ENCODE results near the gene DYNC1LI1. TPM values are rescaled to one million over a fixed set of nuclear protein-coding genes. Genes with fewer than 3 reads are reported as not detected.

DYNC1LI1 gene
- total and polyA plus RNA-seq, 9 of the 15 experiments (the other 6 are each of a cell fraction or from before 2014, with no cell fraction given), result 21.0 to 85.4 (median 61.3) TPM

- DNase-seq (ENCODE audit: extremely low read depth in 1 of 4, low spot score in 3 of 4) (peak in 2 of 4 experiments; percentile 53 to 70), ATAC-seq (peak; percentile 55), FAIRE-seq (peak; percentile 19)
- peaks cover 29 to 30% of the 10 kb centered on the region in 2 experiments for H3K27me3 ChIP-seq (ENCODE audit: control insufficient read depth in 2 of 2, insufficient read depth in 2 of 2, low read length in 2 of 2)
- H3K9ac ChIP-seq (ENCODE audit: insufficient read depth in 1 of 2, low read depth in 2 of 2, low read length in 2 of 2), result no peak overlapping the region
- no peaks in the 10 kb centered on the region for H4K20me1 ChIP-seq (replicated peaks; ENCODE audit: control insufficient read depth, insufficient read depth, low read length)
- no peaks in the 10 kb centered on the region for H3K79me2 ChIP-seq (ENCODE audit: control insufficient read depth, insufficient read depth, low read length)
- H3K4me2 ChIP-seq (ENCODE audit: insufficient read depth, low read length), result peak overlapping the region; percentile 17; the same call in 1 of the 2 replicates
- ChIA-PET POLR2A (interaction anchor here (0.6 to 1.0 kb wide), 4 partner anchors 12 to 40 kb away, joined by 3 read pairs; no protein-coding TSS in a partner anchor), CTCF (ENCODE audit: low intra/inter-chr PET ratio) (no interaction called here)
- H3K4me1 ChIP-seq (replicated peaks in 1 of 2; ENCODE audit: control insufficient read depth in 2 of 2, insufficient read depth in 2 of 2, low read length in 2 of 2), result peaks cover 13 to 16% of the 10 kb centered on the region in 2 experiments; a peak in 4 of 5 replicates
- BruUV-seq (replicated peaks), result no TSS peak
- in situ Hi-C loops (cut with MboI) (no loop called here), intact Hi-C loops (cut with micrococcal nuclease) (loop anchor here (2.0 to 5.0 kb wide), 2 partner anchors 26 to 84 kb away; partner anchors contain the start of gene DYNC1LI1)
- H3K27ac ChIP-seq (ENCODE audit: extremely low read depth, low read depth, low read length), result no peak overlapping the region
- H3K36me3 ChIP-seq (ENCODE audit: control insufficient read depth, insufficient read depth, low read length), result no peaks in the 10 kb centered on the region
- no peaks in the 10 kb centered on the region for H3K9me1 ChIP-seq (ENCODE audit: control insufficient read depth, insufficient read depth, low read length)
- H2AFZ ChIP-seq (ENCODE audit: low read depth, low read length), result no peak overlapping the region
- H3K4me3 ChIP-seq, result no peak overlapping the region
- no peaks in the 10 kb centered on the region for H3K9me3 ChIP-seq (replicated peaks; ENCODE audit: control insufficient read depth, insufficient read depth, low read depth, low read length)
- 13% methylated on average over 4 of the region's 4 CpGs for WGBS (ENCODE audit: insufficient coverage, low coverage, missing lambda C conversion rate)
- TF ChIP-seq TFAP4 (CRISPR knock-in tag; IDR thresholded peaks at IDR 0.05; ENCODE audit: borderline replicate concordance) (no peak), BCL6 (CRISPR knock-in tag; IDR thresholded peaks at IDR 0.05) (no peak), KDM1A (IDR thresholded peaks at IDR 0.05) (peak; percentile 76 to 87), ZZZ3 (IDR thresholded peaks at IDR 0.05) (no peak), ZNF12 (CRISPR knock-in tag; IDR thresholded peaks at IDR 0.05) (no peak), TCF3 (CRISPR knock-in tag; IDR thresholded peaks at IDR 0.05) (peak; percentile 53), CBFA2T2 (conservative IDR thresholded peaks at IDR 0.05) (peak; percentile 83), KLF6 (CRISPR knock-in tag; IDR thresholded peaks at IDR 0.05; ENCODE audit: borderline replicate concordance) (no peak), KLF1 (tag; IDR thresholded peaks at IDR 0.05) (no peak), MLX (CRISPR knock-in tag; conservative IDR thresholded peaks at IDR 0.05) (no peak), SOX6 (IDR thresholded peaks at IDR 0.05) (0 out of 2 replicates have a peak, but pooled peaks have one; percentile 23), FUS (optimal IDR thresholded peaks at IDR 0.05; ENCODE audit: low read depth, low read length) (no peak), FOXA3 (CRISPR knock-in tag; conservative IDR thresholded peaks at IDR 0.05 in 1 of 2, IDR thresholded peaks at IDR 0.05 in 1 of 2) (peak in 1 of 2 experiments; percentile 35; a peak in 1 of 4 replicates), XRCC4 (IDR thresholded peaks at IDR 0.05; ENCODE audit: extremely low read depth, insufficient read depth, insufficient read length) (no peak), MTA2 (IDR thresholded peaks at IDR 0.05; ENCODE audit: low read depth) (peak; percentile 39; the same call in 1 of the 2 replicates), SP1 (CRISPR knock-in tag; IDR thresholded peaks at IDR 0.05) (peak; percentile 61; the same call in 1 of the 2 replicates), BDP1 (IDR thresholded peaks at IDR 0.05; ENCODE audit: insufficient read depth, insufficient read length) (no peak), HDAC1 (IDR thresholded peaks at IDR 0.05) (peak in 1 of 2 experiments; percentile 18; a peak in 1 of 4 replicates), TAL1 (IDR thresholded peaks at IDR 0.05) (peak; percentile 73), ZNF311 (CRISPR knock-in tag; IDR thresholded peaks at IDR 0.05) (no peak), NRF1 (conservative IDR thresholded peaks at IDR 0.05 in 1 of 2, IDR thresholded peaks at IDR 0.05 in 1 of 2) (no peak), KLF16 (IDR thresholded peaks at IDR 0.05) (peak; percentile 53; the same call in 1 of the 2 replicates), FOXM1 (IDR thresholded peaks at IDR 0.05; ENCODE audit: low read depth) (0 out of 2 replicates have a peak, but pooled peaks have one; percentile 24), FOXM1 (CRISPR knock-in tag; IDR thresholded peaks at IDR 0.05; ENCODE audit: low read depth) (no peak), CBFA2T3 (IDR thresholded peaks at IDR 0.05) (peak; percentile 91)
These were observed 25.7 kb upstream of the DYNC1LI1 start for GRCh38 chr3:32596282-32596908.

Data from K562 (cell line).